Measurements from ENCODE around the gene INHBB.

The INHBB gene

DNA sequence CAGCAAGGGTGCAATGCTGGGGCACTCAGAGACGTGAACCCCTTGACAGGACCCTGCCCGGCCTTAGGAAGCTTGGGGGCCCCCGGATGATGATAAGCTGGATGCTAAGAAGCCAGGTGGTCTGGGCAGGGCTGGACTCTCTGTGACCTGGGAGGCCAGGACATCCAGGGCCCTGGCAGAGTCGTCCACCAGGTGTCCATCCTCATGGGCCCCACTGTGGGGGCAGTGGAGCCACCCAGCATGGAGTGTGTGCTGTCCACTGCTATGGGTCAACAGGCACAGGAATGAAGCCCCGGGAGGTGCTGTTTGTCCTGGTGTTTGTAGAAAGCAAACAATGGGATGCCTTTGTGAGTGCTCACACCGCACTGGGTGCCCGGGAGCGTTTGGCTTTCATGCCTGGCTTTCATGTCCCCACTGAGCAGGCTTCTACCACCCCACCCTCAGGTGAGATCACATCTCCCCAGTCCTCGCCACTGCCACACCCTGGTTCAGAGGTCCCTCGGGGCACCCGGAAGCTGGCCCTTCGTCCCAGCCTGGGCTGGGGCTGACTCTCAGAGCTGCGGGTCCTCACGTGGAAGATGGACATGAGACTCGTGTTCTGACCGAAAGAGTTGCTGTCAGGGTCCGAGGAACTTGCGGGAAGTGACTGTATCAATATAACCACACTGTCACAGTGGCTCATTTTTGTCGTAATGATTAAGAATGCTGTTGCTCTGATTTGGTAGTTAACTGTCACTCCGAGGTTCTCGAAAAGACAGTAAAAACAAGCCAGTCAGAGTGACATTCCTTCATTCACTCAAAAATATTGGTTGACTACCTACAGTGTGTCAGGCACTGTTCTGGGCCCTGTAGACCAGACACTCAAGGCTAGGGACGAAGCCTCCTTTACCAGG, 53.3 kb downstream of the INHBB start:
- peak; percentile 22 for DNase-seq

DNA sequence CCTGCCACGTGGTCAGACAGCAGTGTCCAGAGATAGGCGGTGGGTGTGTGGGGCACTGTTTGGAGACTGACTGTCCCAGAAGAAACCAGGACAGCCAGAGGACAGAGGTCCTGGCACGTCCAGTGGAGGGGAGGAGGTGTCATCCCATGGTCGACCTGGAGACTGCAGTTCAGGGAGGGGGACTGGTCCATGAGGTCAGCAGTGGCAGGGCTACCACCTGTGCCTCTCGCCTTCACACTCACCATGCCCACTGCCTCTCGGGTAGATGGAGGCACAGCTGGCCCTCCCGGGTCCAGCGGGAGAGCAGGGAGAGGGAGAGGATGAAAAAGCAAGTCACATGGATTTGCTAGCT, 53.9 kb downstream of the INHBB start:
- no peak for DNase-seq

DNA sequence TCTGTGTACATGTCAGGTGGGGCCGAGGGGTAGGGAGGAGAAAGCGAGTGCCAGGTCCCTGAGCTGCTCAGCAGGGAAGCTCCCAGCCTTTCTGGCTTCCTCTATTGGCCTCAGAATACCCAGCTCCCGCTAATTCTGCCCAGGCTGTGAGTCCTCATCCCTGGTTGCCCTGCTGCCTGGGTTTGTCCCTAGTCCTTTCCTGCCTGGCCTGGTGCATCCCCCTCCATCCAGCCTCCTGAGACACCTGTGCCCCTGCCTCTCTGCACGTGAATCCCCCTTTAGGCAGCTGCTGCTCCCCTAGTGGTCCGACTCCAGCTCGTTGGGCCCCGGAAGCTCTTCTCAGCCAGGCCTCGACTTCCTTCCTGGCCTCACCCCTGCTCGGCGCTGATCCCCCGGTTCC, 54.6 kb downstream of the INHBB start:
- DNase-seq, result no peak

Data from NCI-H69 (cell line).